Activated CD4-positive, alpha-beta T cell treated with anti-CD3 and anti-CD28 coated beads, Interleukin-2, amount 50 U/mL, for 1 hour (primary cell): ENCODE data around the gene SURF6.
"Not testable (repeated sequence)": the region's sequence is repeated elsewhere in the genome, so short reads cannot be mapped to it uniquely, and the experiment has no call there.

Experiments used
- DNase-seq: peaks from one replicate; pipeline ENCODE4 v3.0.0-alpha.2; 2020

SURF6 gene

DNA sequence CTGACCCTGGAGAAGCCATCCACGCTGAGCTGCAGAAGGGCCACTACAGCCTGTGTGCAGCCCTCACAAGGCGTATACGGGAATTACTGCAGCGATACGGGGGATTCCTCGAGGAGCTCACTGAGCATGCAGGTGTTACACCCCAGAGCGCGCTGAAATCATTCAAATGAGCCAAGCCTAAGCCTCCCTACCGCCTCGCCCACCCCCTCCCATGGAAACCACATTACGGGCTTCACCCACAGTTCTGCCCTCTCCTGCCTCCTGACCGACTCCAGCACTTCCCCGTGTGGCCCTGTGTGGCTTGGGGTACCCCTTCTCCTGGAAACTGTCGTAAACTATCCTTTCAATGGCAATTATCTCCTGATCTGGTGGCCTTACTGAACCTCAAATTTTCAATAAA, 13.3 kb downstream of the SURF6 start:
- DNase-seq, result no peak

DNA sequence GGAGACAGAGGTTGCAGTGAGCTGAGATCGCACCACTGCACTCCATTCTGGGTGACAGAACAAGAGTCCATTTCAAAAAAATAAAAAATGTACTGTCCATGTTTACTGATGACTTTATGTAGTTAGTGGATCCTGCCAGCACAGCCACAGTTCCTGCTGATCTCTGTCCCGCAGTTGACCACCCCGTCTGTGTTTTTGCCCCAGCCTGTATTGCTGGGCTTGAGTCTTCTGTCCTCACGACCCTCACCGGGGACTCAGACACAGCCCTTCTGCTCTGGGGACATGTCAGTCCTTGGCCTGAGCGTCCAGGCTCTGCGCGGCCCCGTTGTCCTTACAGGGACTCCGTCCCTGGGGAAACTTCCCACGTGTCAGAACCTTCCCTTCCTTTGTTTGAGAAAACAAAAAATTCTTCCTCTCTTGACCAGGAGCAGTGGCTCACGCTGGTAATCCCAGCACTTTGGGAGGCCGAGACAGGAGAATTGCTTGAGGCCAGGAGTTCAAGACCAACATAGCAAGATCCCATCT, 14.5 kb downstream of the SURF6 start:
- DNase-seq, result no peak

DNA sequence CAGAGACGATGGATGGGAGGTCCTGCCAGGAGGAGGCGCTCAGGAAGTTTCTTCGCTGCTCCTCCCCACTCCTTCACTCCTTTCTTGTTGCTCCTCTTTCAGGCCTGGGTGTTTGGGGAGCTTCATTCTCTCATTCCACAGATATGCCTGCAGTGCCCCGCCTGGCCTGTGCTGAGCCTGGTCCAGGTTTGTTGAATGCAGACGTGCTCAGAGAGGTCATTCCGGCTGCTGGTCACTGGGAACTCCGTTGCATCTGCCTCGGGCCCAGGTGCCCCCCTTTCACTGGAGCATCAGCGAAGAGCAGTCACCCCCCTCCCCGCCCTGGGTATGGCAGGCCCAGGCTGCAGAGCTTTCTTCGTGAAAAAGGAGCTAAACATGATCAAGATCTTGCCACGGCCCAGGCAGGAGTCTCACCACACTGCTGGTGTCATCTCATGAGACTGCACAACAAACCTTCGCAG, 15.5 kb downstream of the SURF6 start:
- no peak for DNase-seq

DNA sequence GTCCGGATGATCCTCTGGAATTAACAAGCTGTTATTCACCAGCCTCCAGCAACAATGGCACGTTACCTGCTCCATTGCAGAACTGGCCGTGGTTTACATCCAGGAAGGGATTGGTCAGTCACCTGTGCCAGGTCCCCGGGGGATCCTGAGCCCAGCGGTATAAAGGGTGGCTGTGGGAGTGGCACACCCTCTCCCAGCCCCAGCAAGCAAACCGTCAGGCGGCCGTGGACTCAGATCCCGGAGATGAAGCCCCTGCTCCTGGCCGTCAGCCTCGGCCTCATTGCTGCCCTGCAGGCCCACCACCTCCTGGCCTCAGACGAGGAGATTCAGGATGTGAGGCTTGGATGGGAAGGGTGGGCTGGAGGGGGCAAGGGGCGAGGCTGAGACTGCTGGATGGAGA, 18.4 kb downstream of the SURF6 start:
- not testable (repeated sequence) for DNase-seq

DNA sequence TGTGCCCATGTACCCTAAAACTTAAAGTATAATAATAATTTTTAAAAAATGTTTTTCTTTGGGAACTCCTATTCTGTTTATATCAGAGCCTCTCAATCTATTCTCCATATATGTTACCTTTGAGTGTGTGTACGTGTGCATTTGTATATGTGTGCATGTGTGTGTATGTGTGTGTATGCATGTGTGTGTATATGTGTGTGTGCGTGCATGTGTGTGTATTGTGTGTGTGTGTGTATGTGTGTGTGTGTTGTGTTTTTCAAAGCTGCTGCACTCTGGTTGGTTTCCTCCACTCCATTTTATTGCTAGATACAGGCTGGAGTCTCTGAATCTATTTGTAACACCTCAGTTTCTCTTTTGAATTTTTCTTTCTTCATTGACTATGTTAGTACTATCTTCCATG, 20.0 kb downstream of the SURF6 start:
- no peak for DNase-seq

GRCh38 chr9:133309608-133310007, 26.4 kb downstream of the SURF6 start:
- no peak for DNase-seq

DNA sequence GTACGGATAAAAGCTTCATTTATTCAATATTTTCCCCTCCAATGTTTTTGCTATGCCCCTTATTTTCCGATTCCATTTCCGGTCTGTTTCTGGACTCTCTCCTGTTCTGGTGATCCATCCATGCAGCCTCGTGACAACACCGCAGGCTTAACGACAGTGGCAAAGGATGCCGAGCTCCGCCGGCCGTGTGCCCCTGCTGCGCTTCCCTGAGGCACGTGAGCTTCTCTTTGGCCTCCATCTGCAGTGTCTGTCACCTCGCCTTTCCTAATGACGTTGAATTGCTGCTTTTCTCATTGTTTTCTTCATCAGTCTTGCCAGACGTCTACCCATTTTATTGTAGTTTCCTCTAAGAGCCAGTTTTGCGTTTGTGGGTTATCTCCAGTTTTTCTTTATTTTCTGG, 28.7 kb downstream of the SURF6 start:
- DNase-seq, result no peak

- no peak for DNase-seq
Observed at GRCh38 chr9:133306242-133307204, 29.5 kb downstream of the SURF6 start.

DNA sequence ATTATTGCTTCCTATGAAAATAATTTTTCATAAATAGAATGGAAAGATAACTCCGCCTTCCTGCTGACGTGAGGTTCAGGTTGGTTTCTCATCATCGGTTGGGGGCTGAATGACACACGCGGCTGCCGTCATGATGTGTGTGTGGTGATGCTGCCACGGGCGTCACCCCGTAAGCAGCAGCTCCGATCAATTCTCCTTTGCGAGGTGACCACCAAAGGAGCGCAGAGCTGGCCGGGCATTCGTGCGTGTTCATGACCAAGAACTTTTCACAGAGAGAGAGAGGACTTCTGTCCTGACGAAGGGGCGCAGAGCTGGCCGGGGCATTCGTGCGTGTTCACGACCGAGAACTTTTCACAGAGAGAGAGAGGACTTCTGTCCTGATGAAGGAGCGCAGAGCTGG, 30.3 kb downstream of the SURF6 start:
- DNase-seq, result no peak

GRCh38 chr9:133304477-133305377, 31.3 kb downstream of the SURF6 start:
- no peak for DNase-seq

DNA sequence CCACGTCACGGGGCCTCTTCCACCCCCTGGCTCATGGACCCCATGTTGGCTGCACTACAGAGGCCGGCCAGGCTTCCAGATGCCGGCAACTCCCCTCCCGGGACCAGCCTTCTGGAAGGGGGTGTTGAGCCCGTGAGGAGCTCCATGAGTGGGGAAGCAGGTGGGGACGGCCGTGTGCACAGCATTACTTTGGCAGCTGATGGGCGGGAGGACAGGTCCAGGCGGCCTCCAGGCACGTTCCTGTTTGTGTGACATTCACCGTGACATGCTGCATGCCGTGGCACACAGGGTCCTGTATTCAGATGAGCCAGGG, 31.9 kb downstream of the SURF6 start:
- DNase-seq, result no peak

GRCh38 chr9:133303266-133304157, 32.5 kb downstream of the SURF6 start:
- no peak for DNase-seq

DNA sequence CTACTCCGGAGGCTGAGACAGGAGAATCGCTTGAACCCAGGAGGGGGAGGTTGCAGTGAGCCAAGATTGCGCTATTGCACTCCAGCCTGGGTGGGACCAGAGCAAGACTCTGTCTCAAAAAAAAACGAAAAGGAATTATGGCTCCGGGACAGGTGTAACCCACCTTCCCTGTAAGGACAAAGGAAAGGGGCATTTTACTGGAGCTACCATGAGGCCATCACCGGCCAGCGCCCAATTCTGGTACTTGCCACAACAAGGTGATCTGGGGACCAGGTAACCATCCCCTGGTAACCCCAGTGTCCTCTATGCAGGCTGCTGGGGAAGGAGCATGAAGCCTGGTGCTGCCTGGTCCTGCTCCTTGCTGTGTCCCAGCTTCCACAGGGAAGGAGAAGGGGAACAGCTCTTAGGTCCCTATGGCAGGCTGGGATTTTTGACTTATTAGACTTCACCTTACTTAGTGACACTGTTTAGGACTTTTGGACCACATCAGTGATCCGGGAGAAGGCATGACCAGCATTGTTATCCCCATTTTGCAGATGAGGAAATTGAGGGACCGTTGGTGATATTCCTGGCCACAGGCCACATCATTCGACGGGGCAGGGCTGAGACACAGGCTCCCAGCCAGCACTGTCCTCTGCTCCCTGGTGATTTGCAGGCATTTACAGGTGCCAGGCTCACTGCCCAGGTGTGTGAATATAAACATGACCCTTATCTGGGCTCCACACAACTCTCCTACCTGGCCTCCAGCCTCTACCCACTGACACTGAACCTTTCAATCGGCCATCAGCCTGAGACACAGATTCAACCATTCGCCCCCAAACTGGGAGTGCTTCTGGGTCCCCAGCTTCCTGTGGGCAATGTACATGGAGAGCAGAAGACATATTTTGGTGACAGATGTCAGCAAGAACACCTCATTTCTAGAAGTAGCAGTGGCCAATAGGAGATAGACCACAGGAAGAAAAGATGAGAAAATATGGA, 34.4 kb downstream of the SURF6 start:
- no peak for DNase-seq

DNA sequence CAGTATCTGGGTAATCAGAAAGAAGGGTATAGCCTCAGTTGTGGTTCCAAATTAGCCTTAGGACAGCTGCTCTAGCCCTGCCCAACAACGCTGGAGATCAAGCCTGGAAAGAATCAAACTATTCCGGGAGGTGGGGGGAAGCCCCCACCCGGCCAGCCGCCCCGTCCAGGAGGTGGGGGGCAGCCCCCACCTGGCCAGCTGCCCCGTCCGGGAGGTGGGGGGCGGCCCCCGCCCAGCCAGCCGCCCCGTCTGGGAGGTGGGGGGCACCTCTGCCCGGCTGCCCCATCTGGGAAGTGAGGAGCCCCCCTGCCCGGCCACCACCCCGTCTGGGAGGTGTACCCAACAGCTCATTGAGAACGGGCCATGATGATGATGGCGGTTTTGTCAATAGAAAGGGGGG, 36.0 kb downstream of the SURF6 start:
- not testable (repeated sequence) for DNase-seq

GRCh38 chr9:133294257-133294656, 41.7 kb downstream of the SURF6 start:
- no peak for DNase-seq

DNA sequence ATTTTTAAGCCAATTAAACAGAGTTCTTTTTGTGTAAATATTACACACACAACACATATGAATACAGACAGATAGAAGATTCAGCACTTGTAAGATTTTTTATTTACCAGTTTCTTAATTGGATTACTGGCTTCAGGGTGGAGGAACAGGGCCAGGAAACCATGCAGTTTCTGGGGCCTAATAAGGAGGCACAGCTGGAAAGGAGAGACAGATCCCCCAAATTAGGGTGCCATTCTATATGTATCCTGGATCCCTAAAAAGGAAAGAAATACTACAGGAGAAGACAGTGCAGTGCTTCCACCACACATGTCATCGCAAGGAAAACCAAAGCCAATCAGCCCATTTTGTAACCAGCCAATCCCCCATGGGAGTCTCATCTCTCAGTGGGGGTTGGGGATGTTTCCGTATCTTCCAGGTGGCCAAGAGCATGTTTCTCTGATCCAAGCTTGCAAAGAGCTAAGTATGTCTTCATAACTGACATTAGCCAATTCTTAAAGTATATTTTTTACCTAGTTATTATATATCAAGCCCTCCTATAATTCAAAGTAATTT, 45.2 kb downstream of the SURF6 start:
- DNase-seq, result no peak

DNA sequence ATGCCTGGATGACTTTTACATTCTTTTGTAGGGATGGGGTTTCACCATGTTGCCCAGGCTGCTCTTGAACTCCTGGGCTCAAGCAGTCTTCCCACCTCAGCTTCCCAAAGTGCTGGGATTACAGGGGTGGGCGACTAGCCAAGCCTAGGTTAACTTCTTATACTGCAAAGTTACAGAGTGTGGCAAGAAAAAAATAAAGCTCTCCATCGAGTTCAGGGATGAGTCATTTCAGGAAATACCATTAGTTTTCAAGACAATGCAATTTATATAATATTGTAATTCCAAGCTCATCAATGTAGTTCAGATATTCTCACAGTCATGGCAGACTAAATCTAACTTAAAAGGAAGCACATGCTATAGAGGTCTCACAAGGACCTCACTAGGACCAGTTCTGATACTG, 49.5 kb downstream of the SURF6 start:
- DNase-seq, result no peak

- no peak for DNase-seq
Observed at GRCh38 chr9:133285252-133285775, 50.7 kb downstream of the SURF6 start.

DNA sequence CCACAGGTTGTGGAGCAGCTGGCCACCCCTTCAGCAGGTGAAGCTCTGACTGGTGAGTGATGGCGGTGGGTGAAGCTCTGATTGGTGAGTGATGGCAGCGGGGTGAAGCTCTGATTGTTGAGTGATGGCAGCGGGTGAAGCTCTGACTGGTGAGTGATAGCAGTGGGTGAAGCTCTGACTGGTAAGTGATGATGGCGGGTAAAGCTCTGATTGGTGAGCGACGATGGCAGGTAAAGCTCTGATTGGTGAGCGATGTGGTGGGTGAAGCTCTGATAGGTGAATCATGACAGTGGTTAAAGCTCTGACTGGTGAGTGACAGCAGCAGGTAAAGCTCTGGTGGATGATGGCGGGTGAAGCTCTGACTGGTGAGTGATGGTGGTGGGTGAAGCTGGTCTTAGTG, 51.6 kb downstream of the SURF6 start:
- DNase-seq, result no peak

DNA sequence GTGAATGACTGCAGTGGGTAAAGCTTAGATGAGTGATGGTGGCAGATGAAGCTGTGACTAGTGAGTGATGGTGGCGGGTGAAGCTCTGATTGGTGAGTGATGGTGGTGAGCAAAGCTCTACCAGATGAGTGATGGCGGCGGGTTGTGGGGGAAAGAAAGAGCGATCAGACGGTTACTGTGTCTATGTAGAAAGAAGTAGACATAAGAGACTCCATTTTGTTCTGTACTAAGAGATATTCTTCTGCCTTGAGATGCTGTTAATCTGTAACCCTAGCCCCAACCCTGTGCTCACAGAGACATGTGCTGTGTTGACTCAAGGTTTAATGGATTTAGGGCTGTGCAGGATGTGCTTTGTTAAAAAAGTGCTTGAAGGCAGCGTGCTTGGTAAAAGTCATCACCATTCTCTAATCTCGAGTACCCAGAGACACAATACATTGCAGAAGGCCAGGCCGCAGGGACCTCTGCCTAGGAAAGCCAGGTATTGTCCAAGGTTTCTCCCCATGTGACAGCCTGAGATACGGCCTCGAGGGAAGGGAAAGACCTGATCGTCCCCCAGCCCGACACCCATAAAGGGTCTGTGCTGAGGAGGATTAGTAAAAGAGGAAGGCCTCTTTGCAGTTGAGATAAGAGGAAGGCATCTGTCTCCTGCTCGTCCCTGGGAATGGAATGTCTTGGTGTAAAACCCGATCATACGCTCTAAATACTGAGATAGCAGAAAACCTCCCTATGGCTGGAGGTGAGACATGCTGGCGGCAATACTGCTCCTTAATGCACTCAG, 52.5 kb downstream of the SURF6 start:
- DNase-seq, result not testable (repeated sequence)
